Retina (tissue), 1 donor: ENCODE measurements around the gene CCDC28B.

ENCODE experiments used
- DNase-seq: peaks from one replicate; pipeline ENCODE4 v3.0.0-alpha.2; 2016

CCDC28B gene

GRCh38 chr1:32195531-32195930, 4.9 kb upstream of the CCDC28B start:
- DNase-seq, result no peak

DNA sequence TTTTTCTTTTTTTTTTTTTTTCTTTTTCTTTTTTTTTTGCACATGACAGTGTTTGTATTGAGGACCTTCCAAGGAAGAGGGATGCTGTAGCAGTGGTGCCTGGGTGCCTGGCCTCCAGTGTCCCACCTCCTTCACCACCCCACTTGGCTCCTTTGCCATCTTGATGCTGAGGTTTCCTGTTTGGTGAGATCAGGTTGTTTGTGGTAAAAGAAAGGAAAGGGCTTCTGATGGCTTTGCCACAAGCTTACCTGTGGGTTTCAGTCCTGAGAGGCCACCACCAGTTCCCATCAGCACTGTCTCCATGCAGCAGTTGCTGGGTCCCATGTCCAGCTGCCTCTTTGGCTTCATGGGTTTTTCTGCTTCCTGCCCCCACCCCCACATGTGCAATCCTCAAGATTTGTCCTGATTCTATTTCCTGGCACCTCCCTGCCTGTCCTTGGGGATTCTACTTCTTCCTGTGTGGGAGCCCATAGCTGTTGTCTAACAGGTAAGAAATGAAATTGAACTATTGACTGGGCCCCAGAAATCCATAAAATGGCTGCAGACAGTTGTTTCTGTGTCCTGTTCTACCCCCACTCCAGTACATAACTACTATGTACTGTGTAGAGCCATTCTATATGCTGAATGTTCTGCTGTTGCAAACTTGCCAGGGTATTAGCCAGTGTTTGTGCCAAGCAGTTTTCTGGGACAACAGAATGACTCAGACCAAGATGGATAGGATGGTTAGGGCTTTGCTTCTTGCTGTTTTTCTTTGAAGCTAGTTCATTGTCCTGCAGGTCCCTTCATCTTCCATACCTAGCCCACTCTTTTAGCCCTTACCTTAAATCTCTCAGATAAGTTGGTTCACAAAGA, 4.2 kb upstream of the CCDC28B start:
- DNase-seq, result no peak

GRCh38 chr1:32197074-32197473, 3.3 kb upstream of the CCDC28B start:
- DNase-seq, result no peak

- peak; percentile 47 for DNase-seq
Observed at GRCh38 chr1:32197837-32198236, 2.6 kb upstream of the CCDC28B start.

DNA sequence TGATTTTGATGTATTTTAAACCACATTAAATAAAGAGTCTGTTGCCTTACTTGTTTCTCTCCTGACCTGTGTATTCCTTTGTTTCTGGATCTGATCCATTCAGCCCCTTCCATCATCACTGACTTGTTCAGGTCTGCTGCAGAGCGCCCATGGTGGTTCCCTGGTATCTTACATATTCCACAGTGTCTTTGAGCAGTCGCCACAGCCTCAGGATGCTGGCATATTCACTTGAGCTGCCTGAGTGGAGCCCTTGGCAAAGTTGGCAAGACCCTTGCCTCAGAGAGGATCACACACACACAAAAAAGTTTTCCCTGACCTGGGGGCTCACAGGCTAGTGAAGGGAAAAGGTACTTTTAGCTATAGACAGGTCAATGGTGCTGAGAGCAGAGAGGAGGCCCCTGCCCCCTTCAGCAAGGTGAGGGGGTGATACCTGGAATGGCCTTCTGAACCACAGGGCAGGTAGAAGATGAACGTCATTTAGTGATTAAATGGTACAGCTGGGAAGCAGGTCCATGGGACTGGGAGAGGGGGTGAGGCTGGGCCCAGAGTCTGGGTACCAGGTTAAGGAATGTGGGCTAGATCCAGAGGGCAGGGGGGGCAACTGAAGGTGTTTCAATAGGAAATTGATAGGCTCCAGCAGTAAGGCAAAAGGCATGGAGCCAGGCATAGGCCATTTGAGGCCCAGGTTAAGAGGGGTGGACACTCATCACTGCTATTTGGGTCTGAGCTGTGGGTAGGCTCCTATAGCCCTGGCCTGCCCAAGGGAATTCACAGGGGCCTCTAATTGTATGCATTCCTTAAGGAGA, 2.0 kb upstream of the CCDC28B start:
- DNase-seq, result peak; percentile 21

DNA sequence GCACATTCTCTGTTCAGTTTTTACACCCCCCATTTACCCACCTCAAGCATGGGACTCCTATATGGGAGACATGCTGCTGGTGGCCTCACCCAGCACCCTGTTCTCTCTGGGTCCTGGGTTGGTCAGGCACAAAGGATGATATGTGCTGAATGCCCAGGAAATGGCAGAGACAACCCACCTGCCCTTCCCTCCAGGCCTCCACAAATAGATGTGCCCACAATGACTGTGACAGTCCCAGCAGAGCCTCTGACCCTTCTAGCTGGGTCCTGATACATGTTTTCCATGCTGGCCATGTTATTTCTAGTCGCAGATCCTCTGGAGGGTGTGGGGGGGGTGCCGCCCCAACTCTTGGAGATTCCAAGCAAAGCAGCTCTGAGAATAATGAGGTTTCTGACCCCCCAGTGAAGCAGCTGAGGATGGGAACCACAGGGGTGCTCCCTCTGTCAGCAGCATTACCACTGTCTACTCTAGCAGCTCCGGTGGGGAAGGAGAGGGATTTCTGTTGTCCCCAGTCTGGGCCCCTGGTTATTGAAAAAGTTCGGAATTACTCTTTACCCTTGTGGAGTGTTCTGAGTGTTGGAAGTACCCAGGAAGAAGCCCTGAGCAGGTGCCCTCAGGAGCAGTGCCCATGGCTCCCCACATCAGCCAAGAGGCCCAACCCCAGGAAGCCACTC, 1.2 kb upstream of the CCDC28B start:
- peak; percentile 21 for DNase-seq

GRCh38 chr1:32199717-32200072, 700 bp upstream of the CCDC28B start:
- DNase-seq, result peak; percentile 45

DNA sequence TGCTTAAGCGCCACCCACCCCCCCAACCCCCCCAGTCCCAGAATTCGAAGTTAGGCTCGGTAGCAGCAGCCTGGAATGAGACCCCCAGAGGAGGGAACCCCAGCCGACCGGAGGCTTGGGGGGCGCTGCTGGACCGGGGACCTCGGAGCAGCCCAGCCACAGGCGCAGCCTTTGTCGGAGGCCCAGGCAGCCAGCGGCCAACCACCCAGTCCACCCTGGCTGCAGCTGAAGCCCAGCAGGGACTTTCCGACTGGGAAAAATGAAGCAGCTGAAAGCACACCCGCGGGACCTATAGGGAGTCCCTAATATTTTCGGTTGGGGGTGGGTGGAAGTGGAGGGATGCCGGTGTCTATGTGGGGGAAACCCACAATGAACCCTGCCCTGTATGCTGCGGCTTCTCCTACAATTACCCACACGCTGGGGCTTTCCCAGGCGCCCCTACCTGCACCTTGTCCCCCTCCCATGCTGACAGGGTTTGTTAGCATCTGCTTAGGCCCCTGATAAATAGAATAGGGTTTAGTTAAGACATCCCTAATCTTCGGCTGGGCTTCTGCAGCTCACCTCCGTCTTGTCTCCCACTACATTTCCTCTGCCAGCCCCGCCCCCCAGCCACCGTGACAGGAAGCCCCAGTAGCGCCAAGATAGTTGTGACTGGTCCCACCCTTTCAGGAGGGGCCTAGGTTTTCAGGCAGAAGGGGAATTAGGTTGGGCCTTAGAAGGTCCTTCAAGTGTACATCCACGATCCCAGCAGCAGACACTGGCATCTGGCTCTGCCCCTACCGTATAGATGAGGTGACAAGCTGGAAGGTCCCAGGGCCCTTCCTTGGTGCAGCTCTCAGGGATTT, 838 bp downstream of the CCDC28B start:
- DNase-seq, result no peak

GRCh38 chr1:32204943-32205361, 4.6 kb downstream of the CCDC28B start:
- no peak for DNase-seq

DNA sequence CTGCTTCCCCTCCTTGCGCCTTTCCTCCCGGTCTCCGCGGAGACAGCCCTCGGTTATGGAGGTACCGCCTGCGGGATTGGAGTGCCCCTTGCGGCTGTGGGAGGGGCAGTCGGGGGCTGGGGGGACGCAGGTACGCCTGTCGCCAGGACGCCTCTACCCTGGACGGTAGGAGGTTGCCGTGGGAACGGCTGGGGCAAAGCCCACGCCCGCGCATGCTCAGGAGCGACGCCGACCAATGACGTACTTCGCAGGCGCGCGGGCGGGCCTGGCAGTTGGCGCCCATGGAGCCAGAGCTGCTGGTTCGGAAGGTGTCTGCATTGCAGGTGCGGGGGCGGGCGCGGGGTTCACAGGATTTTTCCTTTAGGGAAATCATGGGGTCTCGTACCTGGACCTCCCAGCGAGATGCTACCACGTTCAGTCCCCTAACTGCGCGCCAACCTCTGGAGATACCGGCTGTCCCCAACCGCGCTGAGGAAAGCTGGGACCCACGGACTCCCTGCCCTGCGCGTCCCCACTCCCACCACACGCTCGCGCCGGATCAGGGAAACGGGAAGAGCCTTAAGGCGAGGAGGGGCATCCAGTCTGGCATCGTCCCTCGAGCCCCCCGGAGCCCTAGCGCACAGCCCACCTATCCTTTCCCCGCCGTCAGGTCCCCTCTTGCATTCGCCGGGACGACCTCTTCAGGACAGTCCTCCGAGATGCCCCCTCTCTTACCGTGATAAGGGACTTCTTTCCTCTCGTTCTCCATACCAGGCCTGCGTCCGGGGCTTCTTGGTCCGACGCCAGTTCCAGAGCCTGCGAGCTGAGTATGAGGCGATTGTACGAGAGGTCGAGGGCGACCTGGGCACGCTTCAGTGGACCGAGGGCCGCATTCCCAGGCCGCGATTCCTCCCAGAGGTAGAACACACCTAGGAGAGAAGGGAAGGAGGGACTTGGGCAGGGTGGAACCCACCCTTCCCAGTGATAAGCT, 5.3 kb downstream of the CCDC28B start, which contains the start of gene IQCC:
IQCC (plus strand) TSS at position 271 of the 970 bp plus-strand sequence; CDS start at position 282, 11 bp downstream.
- peak; percentile 94 for DNase-seq

GRCh38 chr1:32208469-32208868, 8.1 kb downstream of the CCDC28B start:
- DNase-seq, result no peak

DNA sequence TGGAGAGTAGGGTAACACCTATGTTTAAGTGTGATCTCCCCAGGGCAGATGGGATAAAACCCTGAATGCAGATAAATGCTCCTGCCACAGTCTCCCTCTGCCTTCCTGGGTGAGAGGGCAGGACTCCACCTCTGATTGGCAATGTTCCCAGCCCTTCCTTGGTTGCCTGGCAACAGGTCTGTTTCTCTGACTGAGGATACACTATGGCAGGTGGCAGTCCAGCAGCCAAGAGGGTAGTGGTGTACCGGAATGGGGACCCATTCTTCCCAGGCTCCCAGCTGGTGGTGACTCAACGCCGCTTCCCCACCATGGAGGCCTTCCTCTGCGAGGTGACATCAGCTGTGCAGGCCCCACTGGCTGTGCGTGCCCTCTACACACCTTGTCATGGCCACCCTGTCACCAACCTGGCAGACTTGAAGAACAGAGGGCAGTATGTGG, 8.5 kb downstream of the CCDC28B start, which contains the start of gene DCDC2B:
DCDC2B (plus strand) TSS at position 199 of the 438 bp plus-strand sequence; CDS start at position 204, 5 bp downstream.
- DNase-seq, result no peak

DNA sequence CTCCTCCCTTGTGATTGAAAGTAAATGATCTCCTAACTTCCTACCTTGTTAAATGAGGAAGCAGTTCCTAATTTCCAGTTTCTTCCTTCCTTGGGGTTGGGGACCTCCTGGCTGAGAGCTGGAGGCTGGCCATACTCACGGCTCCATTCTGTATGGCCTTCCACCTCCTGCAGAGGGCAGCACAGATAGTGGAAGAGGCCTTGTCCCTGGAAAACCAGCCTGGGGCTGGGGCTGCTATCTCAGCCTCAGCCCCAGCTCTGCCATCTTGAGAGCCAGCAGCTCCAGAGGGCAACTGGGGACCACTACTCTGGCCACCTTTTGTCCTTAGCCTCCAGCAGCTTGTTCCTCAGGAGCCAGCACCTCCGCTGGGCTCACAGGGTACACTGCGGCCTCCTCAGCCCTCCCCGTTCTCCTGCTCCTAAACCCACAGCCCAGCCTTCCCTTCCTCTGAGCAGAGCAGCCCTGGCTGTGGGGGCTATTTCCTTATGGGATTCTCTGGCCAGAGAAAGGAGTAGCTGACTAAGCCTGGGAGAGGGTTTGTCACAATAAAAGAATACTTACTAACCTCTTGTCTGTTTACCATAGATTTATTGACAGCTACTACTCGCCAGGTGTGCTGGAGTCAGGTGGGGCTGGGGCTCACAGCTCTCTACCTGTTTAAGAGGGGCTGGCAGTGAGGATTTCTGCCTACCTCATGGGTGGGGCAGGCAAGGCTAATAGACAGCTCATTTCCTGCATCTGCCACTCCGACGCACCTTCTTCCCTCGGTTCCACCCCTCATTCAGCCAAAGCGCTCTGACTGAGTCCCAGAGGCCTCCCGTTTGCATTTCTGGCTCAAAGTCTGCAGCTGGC, 15.5 kb downstream of the CCDC28B start:
- DNase-seq, result peak; percentile 69

GRCh38 chr1:32216566-32216965, 16.2 kb downstream of the CCDC28B start:
- DNase-seq, result no peak

DNA sequence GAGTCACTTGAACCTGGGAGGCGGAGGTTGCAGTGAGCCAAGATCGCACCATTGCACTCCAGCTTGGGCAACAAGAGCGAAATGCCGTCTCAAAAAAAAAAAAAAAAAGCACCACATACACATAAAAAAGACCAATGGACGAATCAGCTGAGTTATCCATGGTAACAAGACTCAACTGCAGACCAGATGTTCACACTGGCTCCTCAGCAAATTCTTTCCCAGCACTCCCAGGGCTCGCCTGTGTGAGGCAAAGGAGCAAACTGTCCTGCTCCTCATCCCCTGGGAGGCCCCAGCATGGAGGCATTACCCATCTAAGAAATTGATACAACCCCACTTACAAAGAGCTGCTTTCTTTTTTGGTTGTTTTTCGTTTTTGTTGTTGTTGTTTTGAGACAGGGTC, 18.6 kb downstream of the CCDC28B start:
- DNase-seq, result no peak

GRCh38 chr1:32220746-32221580, 20.6 kb downstream of the CCDC28B start:
- DNase-seq, result no peak

DNA sequence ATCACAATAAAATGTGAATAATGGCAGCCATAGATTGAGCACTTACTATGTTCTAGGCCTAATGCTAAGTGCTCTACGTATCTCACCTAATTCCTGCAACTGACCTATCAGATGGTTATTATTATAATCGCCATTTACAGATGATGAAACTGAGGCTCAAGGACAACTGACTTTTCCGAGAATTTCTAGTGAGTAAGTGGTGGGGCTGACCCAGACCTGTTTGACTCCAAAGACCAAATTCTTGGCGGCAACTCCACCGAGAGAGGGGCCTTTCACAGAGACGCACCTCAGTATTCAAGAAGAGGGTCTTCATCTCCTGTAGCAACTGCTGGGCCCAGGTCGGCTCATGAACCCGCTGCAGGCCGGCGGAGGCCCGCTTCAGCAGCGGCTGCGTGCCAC, 21.2 kb downstream of the CCDC28B start:
- DNase-seq, result no peak

DNA sequence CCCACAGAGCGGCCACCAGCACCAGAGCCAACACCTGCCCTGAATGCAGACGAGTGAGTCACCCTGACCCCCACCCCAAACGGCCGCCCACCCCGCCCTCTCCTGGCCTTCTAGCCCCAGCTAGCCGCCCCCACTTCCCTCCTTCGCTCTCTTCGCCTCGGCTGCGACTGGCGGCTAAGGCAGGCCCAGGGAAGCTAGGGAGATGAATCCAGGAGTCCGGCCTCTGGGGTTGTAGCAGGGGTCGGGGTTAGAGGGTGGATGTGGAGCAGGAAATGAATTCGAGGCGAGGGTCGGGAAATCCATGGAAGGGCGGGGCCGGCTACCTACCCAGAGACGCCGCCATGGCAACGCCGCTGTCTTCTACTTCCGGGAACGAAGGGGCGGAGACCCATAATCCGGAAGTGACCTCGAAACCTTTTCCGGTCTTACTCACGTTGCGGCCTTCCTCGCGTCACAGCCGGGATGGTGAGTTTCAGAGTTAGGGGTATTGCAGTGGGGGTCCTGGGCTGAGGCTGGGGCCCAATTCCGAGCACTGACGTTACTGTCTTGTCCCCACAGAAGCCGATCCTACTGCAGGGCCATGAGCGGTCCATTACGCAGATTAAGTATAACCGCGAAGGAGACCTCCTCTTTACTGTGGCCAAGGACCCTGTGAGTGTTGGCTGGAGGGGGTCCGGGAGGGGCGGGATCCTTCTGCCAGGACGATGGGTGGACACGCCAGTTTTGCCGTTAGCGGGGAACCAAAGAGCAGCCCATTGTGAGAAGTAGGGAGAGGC, 21.8 kb downstream of the CCDC28B start, which contains the start of the genes EIF3I and TMEM234:
EIF3I (plus strand) TSS at position 428 of the 776 bp plus-strand sequence; CDS start at position 463, 35 bp downstream.
TMEM234 (minus strand) TSS at position 374 of the 776 bp plus-strand sequence; CDS start at position 343, 31 bp downstream.
- peak; percentile 93 for DNase-seq
